DOHH2 (cell line): Measurements from ENCODE around the gene LITAF.

Experiments
- H3F3A ChIP-seq: fragments of 200-600 bp; sonication (generic), shearing (Covaris generic); 2 replicates; pipeline ENCODE4 v1.6.0; 2016; ENCODE audit warnings: antibody characterized with exemption, mild to moderate bottlenecking; ENCODE audit not compliant: control insufficient read depth, insufficient read depth
- H3K27ac ChIP-seq: fragments of 200-600 bp; sonication (generic); 2 replicates; pipeline ENCODE4 v1.5.1; 2014; ENCODE audit warnings: low read depth, mild to moderate bottlenecking, low read length, moderate library complexity
- H3K27me3 ChIP-seq: fragments of 200-600 bp; sonication (generic); 2 replicates; pipeline ENCODE4 v1.6.1; 2014; ENCODE audit warnings: mild to moderate bottlenecking, low read length, mixed read lengths; ENCODE audit not compliant: control insufficient read depth
- H3K36me3 ChIP-seq: fragments of 200-600 bp; sonication (generic); 2 replicates; pipeline ENCODE4 v1.6.1; 2014; ENCODE audit warnings: mild to moderate bottlenecking, low read length, moderate library complexity, mixed read lengths; ENCODE audit not compliant: control insufficient read depth
- H3K4me1 ChIP-seq: fragments of 200-600 bp; sonication (generic); 2 replicates; pipeline ENCODE4 v1.6.1; 2014; ENCODE audit warnings: mild to moderate bottlenecking, low read length, mixed read lengths; ENCODE audit not compliant: control insufficient read depth
- H3K4me2 ChIP-seq: fragments of 200-600 bp; sonication (generic); 2 replicates; pipeline ENCODE4 v1.6.0; 2014; ENCODE audit warnings: mild to moderate bottlenecking, low read length, moderate library complexity
- H3K4me3 ChIP-seq: fragments of 200-600 bp; sonication (generic); 2 replicates; pipeline ENCODE4 v1.5.1; 2014; ENCODE audit warnings: mild to moderate bottlenecking, low read length, mixed read lengths
- H3K79me2 ChIP-seq: fragments of 200-600 bp; sonication (generic); 2 replicates; pipeline ENCODE4 v1.6.1; 2014; ENCODE audit warnings: mild to moderate bottlenecking, low read length, mixed read lengths; ENCODE audit not compliant: control insufficient read depth
- H3K9me2 ChIP-seq: fragments of 200-600 bp; sonication (generic); replicated peaks from 2 replicates; pipeline ENCODE4 v1.6.1; 2014; ENCODE audit warnings: mild to moderate bottlenecking, low read length, mixed read lengths; ENCODE audit not compliant: control insufficient read depth
- H3K9me3 ChIP-seq: fragments of 200-600 bp; sonication (generic); 2 replicates; pipeline ENCODE4 v1.6.1; 2014; ENCODE audit warnings: antibody characterized with exemption, low read length, mixed read lengths; ENCODE audit not compliant: control insufficient read depth, insufficient read depth
- H4K20me1 ChIP-seq: fragments of 200-600 bp; sonication (generic); 2 replicates; pipeline ENCODE4 v1.6.0; 2014; ENCODE audit warnings: low read depth, mild to moderate bottlenecking, antibody characterized with exemption, low read length, moderate library complexity; ENCODE audit not compliant: control insufficient read depth, insufficient read depth
- CTCF ChIP-seq: fragments of 200-600 bp; sonication (generic); IDR thresholded peaks from one replicate; pipeline ENCODE4 v1.5.1; 2014; ENCODE audit warnings: antibody characterized with exemption, mild to moderate bottlenecking, low read depth, low read length; ENCODE audit not compliant: poor library complexity, severe bottlenecking
- EZH2phosphoT487 ChIP-seq: fragments of 200-600 bp; sonication (generic); IDR thresholded peaks from 2 replicates; pipeline ENCODE4 v1.6.1; 2017; ENCODE audit warnings: borderline replicate concordance, mild to moderate bottlenecking, antibody characterized with exemption, low read length, moderate library complexity, mixed read lengths

The LITAF gene

DNA sequence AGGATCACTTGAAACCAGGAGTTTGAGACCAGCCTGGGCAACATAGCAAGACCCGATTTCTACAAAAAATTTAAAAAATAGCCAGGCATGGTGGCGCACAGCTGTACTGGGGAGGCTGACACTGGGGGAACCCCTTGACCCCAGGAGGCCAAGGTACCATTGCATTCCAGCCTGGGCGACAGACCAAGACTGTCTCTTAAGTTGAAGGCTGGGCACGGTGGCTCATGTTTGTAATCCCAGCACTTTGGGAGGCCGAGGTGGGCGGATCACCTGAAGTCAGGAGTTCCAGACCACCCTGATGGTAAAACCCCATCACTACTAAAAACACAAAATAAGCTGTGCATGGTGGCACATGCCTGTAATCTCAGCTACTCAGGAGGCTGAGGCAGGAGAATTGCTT, 74.9 kb downstream of the LITAF start:
- Histone ChIP-seq H4K20me1 (no peaks in the 10 kb centered on the region), H3K36me3 (no peaks in the 10 kb centered on the region), H3K4me1 (peaks cover 14% of the 10 kb centered on the region), H3K4me2 (no peak overlapping the region), H3K9me3 (no peaks in the 10 kb centered on the region), H3K27ac (no peak overlapping the region), H3K4me3 (no peak overlapping the region), H3F3A (no peaks in the 10 kb centered on the region), H3K79me2 (no peaks in the 10 kb centered on the region), H3K27me3 (peaks cover 4% of the 10 kb centered on the region; the same call in 1 of the 2 replicates), H3K9me2 (no peaks in the 10 kb centered on the region)
- TF ChIP-seq CTCF, result no peak
- TF ChIP-seq EZH2phosphoT487, result no peak

- no peaks in the 10 kb centered on the region for H4K20me1 ChIP-seq
- no peaks in the 10 kb centered on the region for H3F3A ChIP-seq
- H3K36me3 ChIP-seq, result no peaks in the 10 kb centered on the region
- no peak overlapping the region for H3K4me3 ChIP-seq
- no peaks in the 10 kb centered on the region for H3K9me3 ChIP-seq
- H3K27ac ChIP-seq, result no peak overlapping the region
- TF ChIP-seq CTCF, result no peak
- TF ChIP-seq EZH2phosphoT487, result no peak
- no peaks in the 10 kb centered on the region for H3K9me2 ChIP-seq
- H3K27me3 ChIP-seq, result no peaks in the 10 kb centered on the region
- no peak overlapping the region for H3K4me2 ChIP-seq
- H3K4me1 ChIP-seq, result peaks cover 19% of the 10 kb centered on the region
- H3K79me2 ChIP-seq, result no peaks in the 10 kb centered on the region
Observed at GRCh38 chr16:11511328-11511727, 75.4 kb downstream of the LITAF start.

DNA sequence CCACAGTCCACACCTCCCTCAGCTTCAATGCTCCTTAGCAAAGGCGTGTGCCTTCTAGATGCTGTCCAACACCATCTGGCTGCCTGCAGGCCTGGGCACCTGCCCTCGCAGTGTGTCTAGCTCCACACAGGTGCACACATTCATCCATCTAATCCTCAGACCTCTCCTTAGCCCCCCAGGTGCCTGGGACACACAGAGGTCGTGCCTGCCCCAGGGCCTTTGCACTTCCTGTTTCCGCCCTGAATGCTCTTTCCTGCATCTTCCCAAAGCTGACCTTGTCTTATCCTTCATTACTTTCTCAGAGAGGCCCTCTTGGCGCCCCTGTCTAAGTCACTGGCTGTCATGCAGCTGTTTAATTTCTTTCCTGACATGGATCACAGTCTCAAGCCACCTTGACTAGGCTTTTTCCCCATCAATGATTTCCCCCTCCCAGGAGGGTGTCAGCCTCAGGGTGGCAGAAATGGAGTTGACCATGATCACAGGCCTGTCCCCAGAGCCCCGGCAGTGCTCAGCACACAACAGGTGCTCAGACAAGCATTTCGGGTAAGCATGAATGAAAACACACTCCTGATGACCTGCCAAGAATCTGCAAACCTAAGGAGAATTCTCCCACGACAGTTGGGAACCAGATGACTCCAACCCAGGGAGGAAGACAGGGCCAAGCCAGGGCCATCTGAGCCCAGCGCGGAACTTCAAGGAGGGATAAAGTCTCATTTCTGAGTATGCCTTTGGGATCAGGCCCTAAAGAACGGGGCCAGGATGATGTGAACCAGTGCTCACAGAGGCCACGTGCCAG, 76.3 kb downstream of the LITAF start:
- TF ChIP-seq CTCF, result no peak
- TF ChIP-seq EZH2phosphoT487, result no peak
- no peaks in the 10 kb centered on the region for H3F3A ChIP-seq
- no peak overlapping the region for H3K4me3 ChIP-seq
- peaks cover 21% of the 10 kb centered on the region for H3K4me1 ChIP-seq
- no peaks in the 10 kb centered on the region for H4K20me1 ChIP-seq
- H3K36me3 ChIP-seq, result no peaks in the 10 kb centered on the region
- no peak overlapping the region for H3K4me2 ChIP-seq
- H3K9me2 ChIP-seq, result no peaks in the 10 kb centered on the region
- H3K79me2 ChIP-seq, result no peaks in the 10 kb centered on the region
- no peaks in the 10 kb centered on the region for H3K9me3 ChIP-seq
- H3K27me3 ChIP-seq, result no peaks in the 10 kb centered on the region
- no peak overlapping the region for H3K27ac ChIP-seq
